H4 (cell line): Measurements from ENCODE around the gene ARHGAP19. TPM values are rescaled to one million over a fixed set of nuclear protein-coding genes. Genes with fewer than 3 reads are reported as not detected.
A peak's percentile ranks its signal among the peaks of the same experiment; 100 is the strongest.

Experiments used
- DNase-seq: peaks from one replicate; pipeline ENCODE4 v3.0.0-alpha.2; 2015; ENCODE audit warnings: low spot score
- total RNA-seq: library from RNA; depleted of rRNA; stranded (reverse); fragments of >200 nt; shearing (Covaris generic); gene quantifications from 2 replicates; pipeline ENCODE4 v1.2.3, GENCODE V29; 2014

ARHGAP19 gene
- total RNA-seq, 1 experiment from 2014 or later, result 9.5 TPM

DNA sequence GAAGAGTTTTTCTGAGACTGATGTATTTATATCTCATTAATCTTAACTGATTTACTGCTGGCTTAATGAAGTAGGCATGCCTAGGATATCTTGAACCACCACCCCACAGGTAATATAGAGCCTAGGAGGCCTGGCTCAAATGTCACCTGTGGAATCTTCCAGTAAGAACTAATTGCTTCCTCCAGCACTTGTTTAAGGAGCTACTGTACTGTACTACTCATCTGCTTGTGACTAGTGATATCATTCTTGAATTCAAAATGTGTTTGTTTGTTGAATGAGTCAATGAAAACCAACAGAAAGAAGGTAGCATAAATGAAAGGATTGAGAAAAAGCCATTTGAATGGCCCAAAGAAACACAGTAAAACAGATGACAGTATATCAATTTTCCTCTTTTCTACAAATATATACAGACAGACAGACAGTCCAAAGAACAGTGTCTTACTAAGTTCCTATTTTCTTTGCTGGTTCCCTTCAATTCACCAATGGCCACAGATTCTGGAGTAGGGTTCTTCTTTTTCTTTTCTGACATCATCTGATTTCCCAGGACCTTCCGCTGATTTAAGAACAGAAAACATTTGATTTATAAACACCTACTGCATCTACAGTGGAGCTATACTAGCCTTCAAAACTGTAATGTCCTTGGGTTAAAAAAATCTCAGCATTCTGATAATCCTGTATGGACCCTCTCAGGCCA is 63.0 kb downstream of the ARHGAP19 start:
- DNase-seq, result no peak

DNA sequence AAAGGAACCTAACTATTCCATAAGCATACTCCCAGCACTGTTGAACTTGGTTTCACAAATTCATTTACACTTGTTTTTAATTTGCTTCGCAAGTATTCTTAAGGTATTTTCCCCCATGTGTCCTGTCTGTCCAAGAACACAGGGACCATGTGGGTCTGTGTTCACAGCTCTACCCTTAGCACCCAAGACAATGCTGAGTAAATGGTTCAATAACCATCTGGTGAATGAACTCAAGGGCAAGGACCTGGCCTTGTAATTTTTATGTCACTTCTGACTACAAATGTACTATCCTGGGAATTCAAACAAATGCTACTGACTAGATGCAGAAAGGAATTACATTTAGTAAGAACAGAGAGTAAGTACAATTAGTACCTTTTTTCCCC is 63.7 kb downstream of the ARHGAP19 start:
- no peak for DNase-seq

DNA sequence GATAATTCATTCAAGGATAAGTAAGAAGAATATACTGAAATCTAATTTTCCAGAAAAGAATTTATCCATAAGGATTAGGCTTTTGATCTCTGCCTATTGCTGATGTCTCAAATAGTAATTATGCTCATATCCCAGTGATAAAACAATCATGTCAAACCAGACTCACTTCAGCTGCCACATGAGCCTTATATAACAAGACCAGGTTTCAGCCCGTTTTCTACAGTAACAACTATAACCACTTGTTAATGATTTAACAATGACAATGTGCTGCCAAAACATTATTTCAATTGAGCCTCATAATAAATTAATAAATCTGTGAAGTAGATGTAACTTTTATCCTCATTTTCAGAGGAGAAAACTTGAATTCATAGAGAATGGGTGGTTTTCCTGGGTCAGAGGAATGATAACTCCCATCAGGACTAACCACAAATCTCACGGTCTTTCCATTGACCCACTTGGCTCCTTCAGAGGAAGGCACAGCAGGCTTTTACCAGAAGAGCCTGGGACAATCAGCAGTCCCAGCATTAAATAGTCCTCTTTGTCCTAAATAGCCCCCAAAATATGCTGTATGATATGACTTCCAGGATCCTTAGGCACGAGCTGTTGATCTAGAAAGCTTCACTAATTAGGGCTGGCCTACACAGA is 64.2 kb downstream of the ARHGAP19 start:
- DNase-seq, result no peak

DNA sequence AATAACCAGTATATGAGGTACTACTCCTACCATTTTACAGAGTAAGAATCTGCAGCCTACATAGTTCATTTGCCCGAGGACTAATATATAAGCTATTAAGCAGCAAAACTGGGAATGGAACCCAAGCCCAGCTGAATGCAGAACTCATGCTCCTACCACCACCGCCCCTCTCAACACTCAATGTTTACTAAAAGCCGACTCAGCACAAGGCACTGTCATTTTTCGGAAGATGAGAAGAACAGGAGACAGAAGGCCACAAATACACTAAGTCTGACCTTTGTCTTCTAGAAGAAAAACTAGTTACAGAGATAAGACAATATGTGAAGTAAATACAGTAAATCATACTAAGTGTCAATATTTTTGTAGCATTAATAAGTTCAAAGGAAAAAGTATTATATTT is 66.0 kb downstream of the ARHGAP19 start:
- no peak for DNase-seq

- DNase-seq, result no peak
Observed at GRCh38 chr10:97224483-97225435, 67.7 kb downstream of the ARHGAP19 start.

GRCh38 chr10:97222326-97222961 is 70.0 kb downstream of the ARHGAP19 start:
- DNase-seq, result no peak

GRCh38 chr10:97220355-97220754 is 72.1 kb downstream of the ARHGAP19 start:
- no peak for DNase-seq

DNA sequence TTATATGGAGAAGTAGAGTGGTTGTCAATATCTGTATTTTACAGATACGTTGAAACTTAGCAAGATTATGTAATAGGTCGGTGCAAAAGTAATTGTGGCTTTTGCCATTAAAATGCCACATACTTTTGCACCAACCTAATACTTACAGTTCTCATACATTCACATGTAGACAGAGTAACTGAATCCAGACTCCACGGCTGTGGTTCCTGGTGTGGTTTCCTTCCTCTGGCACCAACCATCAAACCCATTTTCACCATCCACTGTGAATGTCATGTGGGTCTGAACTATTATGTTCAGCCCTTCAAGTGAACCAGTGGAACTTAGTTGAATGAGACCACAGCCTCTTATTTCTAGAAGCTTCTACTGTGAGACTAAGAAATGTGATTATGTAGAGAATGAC is 75.1 kb downstream of the ARHGAP19 start:
- DNase-seq, result no peak

DNA sequence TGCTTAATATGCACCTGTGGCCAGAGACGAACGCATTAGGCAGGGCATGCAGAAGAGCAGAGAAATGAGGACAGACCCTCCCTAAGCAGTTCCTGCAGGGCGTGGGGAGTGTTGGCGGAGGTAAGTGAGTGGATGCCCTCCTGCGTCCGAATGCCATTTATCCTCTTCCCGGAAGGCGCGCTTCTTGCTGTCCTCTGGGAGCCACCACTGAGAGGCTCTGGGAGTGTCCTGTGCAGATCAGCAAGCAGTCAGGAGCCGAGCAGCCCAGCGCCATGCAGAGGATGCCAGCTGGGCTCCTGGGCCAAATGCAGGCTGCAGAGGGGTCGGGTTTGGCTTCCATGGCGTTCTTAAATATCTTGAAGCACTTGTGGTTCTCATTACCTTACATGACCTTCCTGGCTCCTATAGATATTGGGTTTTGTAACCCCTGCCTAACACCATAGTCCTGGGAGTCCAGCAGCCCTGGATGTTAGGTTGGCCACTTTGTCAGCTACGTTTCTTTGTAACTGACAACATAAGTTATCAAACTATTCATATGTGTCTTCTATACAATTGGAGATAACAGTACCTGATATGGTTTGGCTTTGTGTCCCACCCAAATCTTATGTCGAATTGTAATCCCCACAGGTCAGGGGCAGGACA is 76.7 kb downstream of the ARHGAP19 start:
- DNase-seq, result no peak

DNA sequence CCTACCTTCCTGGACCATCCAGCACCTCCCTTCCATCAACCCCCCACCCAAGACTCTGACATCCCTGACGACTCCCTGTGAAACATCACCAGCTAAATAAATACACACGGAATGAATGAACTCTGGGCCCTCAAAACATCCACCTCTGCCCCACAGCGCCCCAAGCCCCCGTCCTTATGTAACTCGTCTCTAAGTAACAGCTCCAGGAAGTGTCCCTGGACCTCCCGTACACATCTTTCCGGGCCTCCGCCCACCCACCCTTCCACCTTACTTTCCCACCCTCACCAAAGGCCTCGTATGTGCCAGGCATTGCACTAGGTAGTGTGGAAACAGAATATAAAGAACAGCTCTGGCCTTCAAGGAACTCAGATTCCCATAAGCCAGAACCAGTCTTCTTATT is 79.0 kb downstream of the ARHGAP19 start:
- no peak for DNase-seq

GRCh38 chr10:97211229-97211628 is 81.2 kb downstream of the ARHGAP19 start:
- DNase-seq, result no peak

DNA sequence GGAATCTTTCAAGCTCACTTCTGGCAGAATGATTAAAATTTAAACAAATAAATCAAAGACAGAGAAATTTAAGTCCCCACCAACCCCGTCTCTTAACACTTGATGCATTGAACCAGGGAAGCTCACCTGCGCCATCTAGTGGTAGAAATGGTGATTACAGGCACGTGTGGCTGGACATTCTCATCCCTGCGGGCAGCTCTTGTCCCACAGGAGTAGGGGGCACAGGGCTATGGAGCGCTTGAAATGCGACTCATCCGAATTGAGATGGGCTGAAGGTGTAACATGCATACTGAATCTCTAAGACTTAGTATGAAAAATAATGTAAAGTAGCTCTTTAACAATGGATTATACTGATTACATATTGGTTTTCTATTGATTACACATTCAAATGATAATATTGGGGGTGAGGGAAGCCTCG is 81.9 kb downstream of the ARHGAP19 start:
- peak; percentile 64 for DNase-seq

GRCh38 chr10:97207756-97208346 is 84.6 kb downstream of the ARHGAP19 start:
- no peak for DNase-seq

GRCh38 chr10:97207131-97207530 is 85.3 kb downstream of the ARHGAP19 start:
- no peak for DNase-seq

GRCh38 chr10:97204826-97205679 is 87.4 kb downstream of the ARHGAP19 start:
- DNase-seq, result no peak

DNA sequence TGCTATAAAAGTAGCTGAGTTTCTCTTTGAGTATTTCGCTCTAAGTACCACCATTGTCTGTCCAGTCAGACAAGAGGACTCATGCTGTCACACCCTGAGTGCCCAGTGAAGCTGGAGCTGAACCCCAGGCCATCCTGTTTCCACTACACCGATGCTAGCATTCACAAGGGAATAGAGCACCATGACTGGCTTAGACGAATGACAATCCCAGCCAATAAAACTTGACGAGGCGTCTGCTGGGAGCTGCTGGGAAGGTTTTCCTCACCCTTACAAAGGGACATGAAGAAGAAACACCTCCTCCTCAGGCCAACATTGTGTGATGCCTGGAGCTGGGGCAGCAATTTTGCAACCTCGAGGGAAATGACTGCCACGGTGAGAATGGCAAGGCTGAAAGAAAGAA is 89.2 kb downstream of the ARHGAP19 start:
- no peak for DNase-seq

GRCh38 chr10:97200616-97201015 is 91.8 kb downstream of the ARHGAP19 start:
- no peak for DNase-seq

- DNase-seq, result no peak
Observed at GRCh38 chr10:97199152-97199551, 93.3 kb downstream of the ARHGAP19 start.

DNA sequence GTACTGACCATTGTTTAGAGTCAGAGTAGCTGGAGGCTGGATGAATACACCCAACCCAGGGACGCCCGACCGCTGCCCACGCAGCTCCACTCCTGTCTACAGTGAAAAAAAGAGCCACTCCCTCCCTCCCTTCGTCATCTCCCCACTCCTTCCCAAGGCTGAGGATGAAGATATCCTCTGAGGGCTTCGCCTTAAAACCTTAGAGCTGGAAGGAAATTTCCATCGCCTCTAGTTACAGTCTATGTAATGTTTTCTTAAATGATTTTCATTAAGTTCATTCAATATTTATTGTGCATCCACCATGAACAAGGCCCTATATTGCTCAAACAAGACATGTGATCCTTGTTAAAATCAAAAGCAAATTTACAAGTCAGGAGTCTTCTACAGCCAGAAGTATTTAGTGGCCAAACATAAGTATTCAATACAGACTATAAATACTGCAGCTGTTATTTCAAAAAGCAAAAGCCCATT is 95.4 kb downstream of the ARHGAP19 start:
- DNase-seq, result no peak
